Erythroblast (primary cell): ENCODE data around the gene NRG3.

Experiments used
- GATA1 ChIP-seq: IDR thresholded peaks from 2 replicates; pipeline ENCODE4 v1.6.1; 2011; ENCODE audit warnings: low read depth, mild to moderate bottlenecking, control low read depth, low read length, moderate library complexity
- POLR2A ChIP-seq: IDR thresholded peaks from 2 replicates; pipeline ENCODE4 v1.6.1; 2011; ENCODE audit warnings: mild to moderate bottlenecking, low read length

GRCh38 chr10:82814635-82815034, 939.6 kb downstream of the NRG3 start:
- TF ChIP-seq POLR2A (no peak), GATA1 (no peak)
